Large intestine (tissue), 3 donors: ENCODE measurements around the gene RPAP2. TPM values are rescaled to one million over a fixed set of nuclear protein-coding genes. Genes with fewer than 3 reads are reported as not detected.

ENCODE experiments used
- DNase-seq, 2 donors: peaks; one replicate each; pipeline versions ENCODE4 v3.0.0 to v3.0.0-alpha.2; 2013
- H3K27ac ChIP-seq: one replicate; pipeline ENCODE4 v1.5.1; 2013; ENCODE audit warnings: low read length
- H3K27me3 ChIP-seq: 2 replicates; pipeline ENCODE4 v1.6.1; 2013; ENCODE audit warnings: low read length; ENCODE audit not compliant: control insufficient read depth, insufficient read depth
- H3K36me3 ChIP-seq: 2 replicates; pipeline ENCODE4 v1.6.1; 2013; ENCODE audit warnings: low read length; ENCODE audit not compliant: control insufficient read depth, insufficient read depth
- H3K4me1 ChIP-seq: one replicate; pipeline ENCODE4 v1.6.1; 2013; ENCODE audit warnings: low read length; ENCODE audit not compliant: control insufficient read depth, insufficient read depth
- H3K4me3 ChIP-seq: one replicate; pipeline ENCODE4 v1.5.1; 2013; ENCODE audit warnings: low read length
- H3K9me3 ChIP-seq: one replicate; pipeline ENCODE4 v1.6.1; 2013; ENCODE audit warnings: mild to moderate bottlenecking, low read depth, low read length, moderate library complexity; ENCODE audit not compliant: control insufficient read depth
- WGBS: methylation state at CpG from one replicate; pipeline ENCODE4 v1.1.5; 2013; ENCODE audit warnings: low lambda C conversion rate; ENCODE audit not compliant: insufficient coverage; 5-methylcytosine and 5-hydroxymethylcytosine counted together
- polyA plus RNA-seq: library from polyadenylated mRNA; unstranded; fragments of 120-200 nt; gene quantifications from one replicate; pipeline ENCODE4 v1.2.1, GENCODE V29; 2013

Gene RPAP2
- polyA plus RNA-seq, 1 donor: 21.8 TPM

DNA sequence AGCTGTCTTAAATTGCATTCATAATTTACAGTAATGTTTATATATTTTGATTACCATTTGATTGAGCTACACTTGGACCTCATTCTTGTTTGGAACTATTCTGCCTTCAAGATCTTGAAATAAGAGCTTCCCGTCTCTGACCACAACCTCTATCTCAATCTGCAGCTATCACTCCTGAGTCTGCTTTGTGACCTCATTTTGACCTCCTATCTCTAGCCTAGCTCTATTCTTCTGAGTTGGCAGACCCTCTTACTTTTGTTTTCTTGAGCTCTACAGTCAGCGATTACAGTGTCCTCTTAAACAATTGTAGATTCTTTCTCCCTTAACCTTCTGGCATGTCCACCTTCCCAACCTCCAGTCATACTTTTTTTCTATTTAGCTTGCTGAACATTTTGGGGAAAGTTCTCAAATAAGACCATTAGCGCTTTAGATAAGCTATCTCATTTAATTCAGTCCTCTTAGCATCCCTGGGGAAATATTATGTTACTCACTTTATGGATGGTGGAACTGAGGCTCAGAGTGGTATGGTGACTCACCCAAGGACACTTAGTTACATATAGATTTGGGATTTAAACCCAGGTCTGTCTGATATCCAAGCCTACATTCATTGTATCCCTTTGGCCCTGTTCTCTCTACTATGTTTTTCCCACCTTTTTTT lies 19.1 kb downstream of the RPAP2 start:
- Histone ChIP-seq H3K27ac (no peak overlapping the region), H3K9me3 (no peaks in the 10 kb centered on the region), H3K4me1 (no peaks in the 10 kb centered on the region), H3K27me3 (no peaks in the 10 kb centered on the region), H3K36me3 (peaks cover 8% of the 10 kb centered on the region), H3K4me3 (no peak overlapping the region)
- DNase-seq: no peak
- WGBS: 71% methylated on average over 1 of the region's 3 CpGs

- Histone ChIP-seq H3K4me3 (no peak overlapping the region), H3K27me3 (no peaks in the 10 kb centered on the region), H3K4me1 (no peaks in the 10 kb centered on the region), H3K9me3 (peaks cover 4% of the 10 kb centered on the region), H3K27ac (no peak overlapping the region), H3K36me3 (peaks cover 26% of the 10 kb centered on the region)
- no peak for DNase-seq
- 94% methylated on average over 2 of the region's 7 CpGs for WGBS
Measured at GRCh38 chr1:92323473-92324453, 24.9 kb downstream of the RPAP2 start.

DNA sequence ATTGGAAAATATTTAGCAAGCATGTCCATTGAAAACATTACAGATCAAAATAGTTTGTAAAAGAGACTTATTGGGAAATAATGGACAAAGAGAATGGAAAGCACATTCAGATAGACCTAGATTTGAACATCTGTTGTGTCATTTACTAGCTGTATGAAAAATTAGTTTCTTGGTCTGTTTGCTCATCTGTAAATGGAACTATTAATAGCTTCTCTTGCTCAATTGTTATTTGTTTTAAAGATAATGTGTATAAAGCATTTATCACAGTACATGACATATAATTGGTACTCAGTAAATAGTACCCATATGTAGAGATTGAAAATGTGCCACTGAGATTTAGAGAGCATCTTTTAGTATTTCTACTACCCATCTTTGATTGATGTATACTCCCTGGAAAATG lies 25.9 kb downstream of the RPAP2 start:
- Histone ChIP-seq H3K4me1 (no peaks in the 10 kb centered on the region), H3K27me3 (no peaks in the 10 kb centered on the region), H3K27ac (no peak overlapping the region), H3K9me3 (peaks cover 4% of the 10 kb centered on the region), H3K4me3 (no peak overlapping the region), H3K36me3 (peaks cover 35% of the 10 kb centered on the region)
- no peak for DNase-seq

- Histone ChIP-seq H3K4me1 (no peaks in the 10 kb centered on the region), H3K9me3 (peaks cover 4% of the 10 kb centered on the region), H3K27ac (no peak overlapping the region), H3K27me3 (no peaks in the 10 kb centered on the region), H3K36me3 (peaks cover 33% of the 10 kb centered on the region), H3K4me3 (no peak overlapping the region)
- no peak for DNase-seq
- no CpG with 5 or more reads among the region's 1 CpG for WGBS
Measured at GRCh38 chr1:92326681-92327080, 27.8 kb downstream of the RPAP2 start.

- Histone ChIP-seq H3K9me3 (peaks cover 4% of the 10 kb centered on the region), H3K36me3 (peaks cover 33% of the 10 kb centered on the region), H3K27ac (no peak overlapping the region), H3K4me1 (no peaks in the 10 kb centered on the region), H3K27me3 (no peaks in the 10 kb centered on the region), H3K4me3 (no peak overlapping the region)
- no peak for DNase-seq
- WGBS: 100% methylated on average over 1 of the region's 4 CpGs
Measured at GRCh38 chr1:92327794-92328193, 28.9 kb downstream of the RPAP2 start.

DNA sequence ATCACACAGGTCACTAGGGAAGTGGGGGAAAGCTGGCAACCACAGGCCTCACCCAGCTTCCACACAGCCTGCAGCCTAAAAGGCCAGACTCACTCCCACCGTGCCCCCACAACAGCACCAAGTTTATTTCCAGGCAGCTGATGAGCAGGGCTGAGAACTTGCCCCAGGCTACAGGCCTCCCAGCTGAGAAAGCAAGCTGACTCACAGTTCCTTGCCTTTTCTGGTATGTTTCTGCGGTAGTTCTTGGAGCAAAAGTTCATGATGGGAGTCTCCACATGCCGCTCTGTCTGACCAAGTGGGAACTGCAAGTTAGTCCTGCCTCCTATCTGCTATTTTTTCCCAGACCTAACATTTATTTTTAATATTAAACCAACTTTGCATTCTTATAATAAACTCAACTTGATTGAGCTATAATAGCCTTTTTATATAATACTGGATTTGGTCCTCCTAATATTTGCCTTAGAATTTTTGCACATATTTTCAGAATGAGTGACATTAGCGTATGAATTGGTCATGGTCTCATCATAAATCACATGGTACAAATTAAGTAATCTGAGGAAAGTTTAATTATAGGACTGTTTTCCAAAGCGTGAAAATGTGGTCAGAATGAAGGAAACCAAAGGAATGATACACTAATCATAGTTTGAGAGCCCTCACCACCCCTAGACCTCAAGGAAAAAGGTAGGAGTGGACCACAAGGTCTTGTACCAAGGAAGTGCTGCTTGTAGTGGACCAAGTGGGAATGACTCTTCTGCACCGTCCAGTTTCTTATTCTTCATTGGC lies 30.7 kb downstream of the RPAP2 start:
- Histone ChIP-seq H3K4me1 (no peaks in the 10 kb centered on the region), H3K27ac (no peak overlapping the region), H3K4me3 (no peak overlapping the region), H3K9me3 (peaks cover 4% of the 10 kb centered on the region), H3K36me3 (peaks cover 20% of the 10 kb centered on the region), H3K27me3 (no peaks in the 10 kb centered on the region)
- 100% methylated on average over 1 of the region's 6 CpGs for WGBS
- no peak for DNase-seq

GRCh38 chr1:92333668-92334067 lies 34.8 kb downstream of the RPAP2 start:
- Histone ChIP-seq H3K27ac (no peak overlapping the region), H3K27me3 (no peaks in the 10 kb centered on the region), H3K4me1 (no peaks in the 10 kb centered on the region), H3K9me3 (no peaks in the 10 kb centered on the region), H3K36me3 (peaks cover 20% of the 10 kb centered on the region), H3K4me3 (no peak overlapping the region)
- no CpG with 5 or more reads among the region's 3 CpGs for WGBS
- DNase-seq: no peak

DNA sequence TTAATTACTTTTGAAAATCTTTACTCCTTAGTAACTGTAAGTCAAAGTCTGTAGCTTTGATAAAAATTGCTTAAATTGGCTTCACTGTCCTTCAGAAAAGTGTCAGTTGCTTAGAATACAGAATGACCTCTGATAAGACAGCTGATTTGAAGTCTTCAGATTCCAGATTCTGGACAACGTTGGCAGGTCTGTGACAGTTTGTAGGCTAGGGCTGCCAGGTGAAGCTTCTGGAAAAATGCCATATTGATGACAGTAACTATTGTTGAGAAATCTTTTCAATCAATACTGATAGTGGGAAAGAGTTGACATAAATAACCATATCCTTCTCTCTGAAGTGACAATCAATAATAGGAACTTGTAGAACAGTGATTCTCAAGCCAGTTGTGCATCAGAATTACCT lies 41.3 kb downstream of the RPAP2 start:
- Histone ChIP-seq H3K9me3 (no peaks in the 10 kb centered on the region), H3K36me3 (peaks cover 22% of the 10 kb centered on the region), H3K27me3 (no peaks in the 10 kb centered on the region), H3K27ac (no peak overlapping the region), H3K4me1 (no peaks in the 10 kb centered on the region), H3K4me3 (no peak overlapping the region)
- no peak for DNase-seq
- WGBS: no CpG with 5 or more reads among the region's 1 CpG

GRCh38 chr1:92342401-92342800 lies 43.5 kb downstream of the RPAP2 start:
- DNase-seq: no peak
- no CpG with 5 or more reads among the region's 1 CpG for WGBS
- H3K9me3 ChIP-seq: no peaks in the 10 kb centered on the region

DNA sequence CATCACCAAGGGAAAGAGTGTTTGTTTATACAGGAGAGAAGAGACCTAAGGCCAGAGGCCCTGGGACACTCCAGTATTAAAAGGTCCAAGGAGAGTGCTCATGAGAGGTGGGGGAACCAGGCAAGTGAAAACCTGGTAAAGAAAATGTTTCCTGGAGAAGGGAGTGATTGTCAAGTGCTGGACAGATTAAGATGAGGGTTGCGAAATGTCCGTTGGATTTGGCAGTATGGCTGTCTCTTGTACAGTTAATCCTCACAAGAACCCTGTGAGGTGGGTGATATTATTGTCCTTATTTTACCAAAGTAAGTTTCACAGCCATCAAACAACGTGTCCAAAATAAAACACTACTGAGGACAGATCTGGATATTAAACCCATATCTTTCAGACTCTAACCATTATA lies 44.2 kb downstream of the RPAP2 start:
- WGBS: 67% methylated on average over 1 of the region's 3 CpGs
- Histone ChIP-seq H3K4me3 (no peak overlapping the region), H3K9me3 (no peaks in the 10 kb centered on the region), H3K4me1 (no peaks in the 10 kb centered on the region), H3K36me3 (peaks cover 29% of the 10 kb centered on the region), H3K27ac (no peak overlapping the region), H3K27me3 (no peaks in the 10 kb centered on the region)
- no peak for DNase-seq

More at GRCh38 chr1:92342401-92342800, 43.5 kb downstream of the RPAP2 start:
- Histone ChIP-seq H3K27me3 (no peaks in the 10 kb centered on the region), H3K4me3 (no peak overlapping the region), H3K4me1 (no peaks in the 10 kb centered on the region), H3K27ac (no peak overlapping the region), H3K36me3 (peaks cover 24% of the 10 kb centered on the region)
